Measurements from ENCODE around the gene EGFR. TPM values are rescaled to one million over a fixed set of nuclear protein-coding genes. Genes with fewer than 3 reads are reported as not detected.

EGFR gene
- polyA plus RNA-seq, 1 of the 3 experiments (the other 2 are of a cell fraction), result 37.6 TPM

- H3K4me1 ChIP-seq (ENCODE audit: control insufficient read depth in 1 of 2, insufficient read depth in 2 of 2, low read depth in 1 of 2, low read length in 1 of 2), result peaks cover 0 to 7% of the 10 kb centered on the region in 2 experiments; a peak in 1 of 4 replicates
- ChIA-PET CTCF (interaction anchor here (5.6 to 17.9 kb wide), 2 partner anchors 8 to 102 kb away, joined by 29 to 211 read pairs; no protein-coding TSS in a partner anchor), POLR2A (no interaction called here)
- H3K27ac ChIP-seq (ENCODE audit: low read depth in 2 of 2, low read length in 1 of 2), result no peak overlapping the region
- H3K4me3 ChIP-seq (ENCODE audit: low read depth in 2 of 2, low read length in 1 of 2), result no peak overlapping the region
- H4K20me1 ChIP-seq (ENCODE audit: insufficient read depth), result no peaks in the 10 kb centered on the region
- no peak overlapping the region for H3K9ac ChIP-seq
- peaks cover 8% of the 10 kb centered on the region; the same call in 1 of the 2 replicates for H3K79me2 ChIP-seq (ENCODE audit: insufficient read depth)
- no peaks in the 10 kb centered on the region for H3K9me2 ChIP-seq
- 98% methylated on average over 6 of the region's 6 CpGs for WGBS (ENCODE audit: low lambda C conversion rate)
- H3K36me3 ChIP-seq (replicated peaks in 1 of 2; ENCODE audit: control insufficient read depth in 1 of 2, insufficient read depth in 2 of 2, low read length in 1 of 2), result peaks cover 77 to 94% of the 10 kb centered on the region in 2 experiments
- H2AFZ ChIP-seq (ENCODE audit: low read depth), result no peak overlapping the region
- no peaks in the 10 kb centered on the region for H3K9me3 ChIP-seq
- no peak for TF ChIP-seq ZBTB33 (IDR thresholded peaks at IDR 0.05; ENCODE audit: borderline replicate concordance, low read depth)
- TF ChIP-seq TCF12 (IDR thresholded peaks at IDR 0.05), result no peak
- no peak for TF ChIP-seq FOXJ3 (CRISPR knock-in tag; IDR thresholded peaks at IDR 0.05)
- TF ChIP-seq CTCF (IDR thresholded peaks at IDR 0.05), result no peak
- no peak for TF ChIP-seq IRF3 (IDR thresholded peaks at IDR 0.05; ENCODE audit: low read depth, low read length)
- no peak for TF ChIP-seq MXI1 (IDR thresholded peaks at IDR 0.05; ENCODE audit: low read depth, low read length)
- TF ChIP-seq TEAD4 (IDR thresholded peaks at IDR 0.05; ENCODE audit: borderline replicate concordance, insufficient read depth), result no peak
- no peak for TF ChIP-seq GATA2 (CRISPR knock-in tag; IDR thresholded peaks at IDR 0.05)
- no peak for TF ChIP-seq CHD2 (IDR thresholded peaks at IDR 0.05; ENCODE audit: low read length, partially characterized antibody)
- no peak for TF ChIP-seq FOXM1 (IDR thresholded peaks at IDR 0.05; ENCODE audit: low read depth)
- TF ChIP-seq SMC3 (IDR thresholded peaks at IDR 0.05; ENCODE audit: low read depth, low read length), result no peak
- TF ChIP-seq USF1 (IDR thresholded peaks at IDR 0.05; ENCODE audit: borderline replicate concordance, low read depth), result no peak
- H3F3A ChIP-seq (replicated peaks; ENCODE audit: insufficient read depth), result peaks cover 12% of the 10 kb centered on the region
- no peaks in the 10 kb centered on the region for H3K27me3 ChIP-seq (ENCODE audit: insufficient read depth)
- H3K4me2 ChIP-seq, result no peak overlapping the region
- no peak for DNase-seq
Measured at GRCh38 chr7:55152516-55152915, 133.7 kb downstream of the EGFR start.

All from SK-N-SH (cell line).